ENCODE measurements around the gene TLX2. TPM values are rescaled to one million over a fixed set of nuclear protein-coding genes. Genes with fewer than 3 reads are reported as not detected.

TLX2 gene
- total and polyA plus RNA-seq, 2 of the 13 experiments (the other 11 are each of a cell fraction or from before 2014, with no cell fraction given) = 0.05 to 0.20 TPM

DNA sequence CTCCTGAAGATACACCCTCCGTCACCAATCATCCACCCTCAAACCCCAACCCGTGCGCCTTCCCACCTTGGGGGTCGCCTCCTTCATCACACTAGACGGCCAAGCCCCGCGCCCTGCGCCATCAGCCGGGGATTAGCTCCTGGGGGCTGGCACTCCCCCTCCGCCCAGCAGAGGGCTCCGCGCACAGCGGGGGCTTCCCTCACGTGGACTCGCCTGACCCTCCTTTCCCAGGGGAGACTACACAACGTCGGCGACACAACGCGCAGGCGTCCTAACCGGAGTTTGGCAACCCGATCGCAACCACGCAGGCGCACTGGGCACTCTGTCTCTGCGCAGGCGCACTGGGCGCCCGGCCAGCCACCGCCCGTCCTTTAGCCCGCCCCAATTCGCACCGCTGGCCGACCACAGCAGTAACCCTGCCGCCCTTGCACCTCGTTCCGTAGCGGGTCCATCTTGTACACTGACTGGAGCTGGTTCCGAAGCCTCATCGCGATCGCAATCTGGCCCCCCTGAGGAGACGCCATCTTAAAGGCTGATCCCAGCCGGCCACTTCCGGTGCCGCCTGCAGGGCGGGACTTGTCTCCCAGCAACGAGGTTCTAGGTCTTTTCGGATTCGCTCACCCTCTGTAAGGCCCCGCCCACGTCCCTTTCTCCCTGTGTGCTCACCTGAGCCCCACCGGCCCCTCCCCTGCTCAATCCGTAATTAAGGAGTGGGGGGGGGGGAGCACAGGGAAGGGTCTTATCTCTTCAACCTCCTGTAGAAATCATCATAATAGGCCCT lies 6.9 kb upstream of the TLX2 start, which contains the start of gene PCGF1 (continued):
- TF ChIP-seq ZNF772 (CRISPR knock-in tag; IDR thresholded peaks at IDR 0.05) (peak; percentile 96), ARNT (IDR thresholded peaks at IDR 0.05) (no peak), JARID2 (CRISPR knock-in tag; IDR thresholded peaks at IDR 0.05; ENCODE audit: insufficient replicate concordance) (no peak), SP5 (CRISPR knock-in tag; IDR thresholded peaks at IDR 0.05; ENCODE audit: borderline replicate concordance, low read depth) (peak; percentile 23; the same call in 1 of the 2 replicates), ZFYVE20 (CRISPR knock-in tag; IDR thresholded peaks at IDR 0.05; ENCODE audit: borderline replicate concordance, low read depth) (peak; percentile 75; the same call in 1 of the 2 replicates), ZNF776 (CRISPR knock-in tag; IDR thresholded peaks at IDR 0.05) (peak; percentile 91), GZF1 (CRISPR knock-in tag; IDR thresholded peaks at IDR 0.05) (peak; percentile 84; the same call in 1 of the 2 replicates), AGO2 (optimal IDR thresholded peaks at IDR 0.05; ENCODE audit: low read depth, low read length) (peak; percentile 97), ZNF850 (CRISPR knock-in tag; conservative IDR thresholded peaks at IDR 0.05) (0 out of 2 replicates have a peak, but pooled peaks have one; percentile 33), ZNF781 (CRISPR knock-in tag; IDR thresholded peaks at IDR 0.05; ENCODE audit: borderline replicate concordance, not compliant biosample characterization) (peak; percentile 35), HOXD1 (CRISPR knock-in tag; IDR thresholded peaks at IDR 0.05) (peak; percentile 80), ZMYM3 (CRISPR knock-in tag; IDR thresholded peaks at IDR 0.05) (peak; percentile 37; the same call in 1 of the 2 replicates)
- TF ChIP-seq, protein P1, sequence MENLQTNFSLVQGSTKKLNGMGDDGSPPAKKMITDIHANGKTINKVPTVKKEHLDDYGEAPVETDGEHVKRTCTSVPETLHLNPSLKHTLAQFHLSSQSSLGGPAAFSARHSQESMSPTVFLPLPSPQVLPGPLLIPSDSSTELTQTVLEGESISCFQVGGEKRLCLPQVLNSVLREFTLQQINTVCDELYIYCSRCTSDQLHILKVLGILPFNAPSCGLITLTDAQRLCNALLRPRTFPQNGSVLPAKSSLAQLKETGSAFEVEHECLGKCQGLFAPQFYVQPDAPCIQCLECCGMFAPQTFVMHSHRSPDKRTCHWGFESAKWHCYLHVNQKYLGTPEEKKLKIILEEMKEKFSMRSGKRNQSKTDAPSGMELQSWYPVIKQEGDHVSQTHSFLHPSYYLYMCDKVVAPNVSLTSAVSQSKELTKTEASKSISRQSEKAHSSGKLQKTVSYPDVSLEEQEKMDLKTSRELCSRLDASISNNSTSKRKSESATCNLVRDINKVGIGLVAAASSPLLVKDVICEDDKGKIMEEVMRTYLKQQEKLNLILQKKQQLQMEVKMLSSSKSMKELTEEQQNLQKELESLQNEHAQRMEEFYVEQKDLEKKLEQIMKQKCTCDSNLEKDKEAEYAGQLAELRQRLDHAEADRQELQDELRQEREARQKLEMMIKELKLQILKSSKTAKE (CRISPR knock-in tag; IDR thresholded peaks at IDR 0.05; ENCODE audit: borderline replicate concordance) = no peak; the same call in 1 of the 2 replicates
- TF ChIP-seq, protein P2, sequence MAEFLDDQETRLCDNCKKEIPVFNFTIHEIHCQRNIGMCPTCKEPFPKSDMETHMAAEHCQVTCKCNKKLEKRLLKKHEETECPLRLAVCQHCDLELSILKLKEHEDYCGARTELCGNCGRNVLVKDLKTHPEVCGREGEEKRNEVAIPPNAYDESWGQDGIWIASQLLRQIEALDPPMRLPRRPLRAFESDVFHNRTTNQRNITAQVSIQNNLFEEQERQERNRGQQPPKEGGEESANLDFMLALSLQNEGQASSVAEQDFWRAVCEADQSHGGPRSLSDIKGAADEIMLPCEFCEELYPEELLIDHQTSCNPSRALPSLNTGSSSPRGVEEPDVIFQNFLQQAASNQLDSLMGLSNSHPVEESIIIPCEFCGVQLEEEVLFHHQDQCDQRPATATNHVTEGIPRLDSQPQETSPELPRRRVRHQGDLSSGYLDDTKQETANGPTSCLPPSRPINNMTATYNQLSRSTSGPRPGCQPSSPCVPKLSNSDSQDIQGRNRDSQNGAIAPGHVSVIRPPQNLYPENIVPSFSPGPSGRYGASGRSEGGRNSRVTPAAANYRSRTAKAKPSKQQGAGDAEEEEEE (CRISPR knock-in tag; IDR thresholded peaks at IDR 0.05; ENCODE audit: borderline replicate concordance) = peak; percentile 96; the same call in 1 of the 2 replicates
- TF ChIP-seq, protein P3, sequence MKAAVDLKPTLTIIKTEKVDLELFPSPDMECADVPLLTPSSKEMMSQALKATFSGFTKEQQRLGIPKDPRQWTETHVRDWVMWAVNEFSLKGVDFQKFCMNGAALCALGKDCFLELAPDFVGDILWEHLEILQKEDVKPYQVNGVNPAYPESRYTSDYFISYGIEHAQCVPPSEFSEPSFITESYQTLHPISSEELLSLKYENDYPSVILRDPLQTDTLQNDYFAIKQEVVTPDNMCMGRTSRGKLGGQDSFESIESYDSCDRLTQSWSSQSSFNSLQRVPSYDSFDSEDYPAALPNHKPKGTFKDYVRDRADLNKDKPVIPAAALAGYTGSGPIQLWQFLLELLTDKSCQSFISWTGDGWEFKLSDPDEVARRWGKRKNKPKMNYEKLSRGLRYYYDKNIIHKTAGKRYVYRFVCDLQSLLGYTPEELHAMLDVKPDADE (CRISPR knock-in tag; IDR thresholded peaks at IDR 0.05) = no peak
- TF ChIP-seq, protein P4, sequence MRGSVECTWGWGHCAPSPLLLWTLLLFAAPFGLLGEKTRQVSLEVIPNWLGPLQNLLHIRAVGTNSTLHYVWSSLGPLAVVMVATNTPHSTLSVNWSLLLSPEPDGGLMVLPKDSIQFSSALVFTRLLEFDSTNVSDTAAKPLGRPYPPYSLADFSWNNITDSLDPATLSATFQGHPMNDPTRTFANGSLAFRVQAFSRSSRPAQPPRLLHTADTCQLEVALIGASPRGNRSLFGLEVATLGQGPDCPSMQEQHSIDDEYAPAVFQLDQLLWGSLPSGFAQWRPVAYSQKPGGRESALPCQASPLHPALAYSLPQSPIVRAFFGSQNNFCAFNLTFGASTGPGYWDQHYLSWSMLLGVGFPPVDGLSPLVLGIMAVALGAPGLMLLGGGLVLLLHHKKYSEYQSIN (CRISPR knock-in tag; IDR thresholded peaks at IDR 0.05; ENCODE audit: borderline replicate concordance) = no peak
- TF ChIP-seq, protein P5, sequence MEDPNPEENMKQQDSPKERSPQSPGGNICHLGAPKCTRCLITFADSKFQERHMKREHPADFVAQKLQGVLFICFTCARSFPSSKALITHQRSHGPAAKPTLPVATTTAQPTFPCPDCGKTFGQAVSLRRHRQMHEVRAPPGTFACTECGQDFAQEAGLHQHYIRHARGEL (CRISPR knock-in tag; IDR thresholded peaks at IDR 0.05) = peak; percentile 10; the same call in 1 of the 2 replicates
- TF ChIP-seq, protein P6, sequence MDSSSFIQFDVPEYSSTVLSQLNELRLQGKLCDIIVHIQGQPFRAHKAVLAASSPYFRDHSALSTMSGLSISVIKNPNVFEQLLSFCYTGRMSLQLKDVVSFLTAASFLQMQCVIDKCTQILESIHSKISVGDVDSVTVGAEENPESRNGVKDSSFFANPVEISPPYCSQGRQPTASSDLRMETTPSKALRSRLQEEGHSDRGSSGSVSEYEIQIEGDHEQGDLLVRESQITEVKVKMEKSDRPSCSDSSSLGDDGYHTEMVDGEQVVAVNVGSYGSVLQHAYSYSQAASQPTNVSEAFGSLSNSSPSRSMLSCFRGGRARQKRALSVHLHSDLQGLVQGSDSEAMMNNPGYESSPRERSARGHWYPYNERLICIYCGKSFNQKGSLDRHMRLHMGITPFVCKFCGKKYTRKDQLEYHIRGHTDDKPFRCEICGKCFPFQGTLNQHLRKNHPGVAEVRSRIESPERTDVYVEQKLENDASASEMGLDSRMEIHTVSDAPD (CRISPR knock-in tag; IDR thresholded peaks at IDR 0.05) = no peak
- TF ChIP-seq, protein P7, sequence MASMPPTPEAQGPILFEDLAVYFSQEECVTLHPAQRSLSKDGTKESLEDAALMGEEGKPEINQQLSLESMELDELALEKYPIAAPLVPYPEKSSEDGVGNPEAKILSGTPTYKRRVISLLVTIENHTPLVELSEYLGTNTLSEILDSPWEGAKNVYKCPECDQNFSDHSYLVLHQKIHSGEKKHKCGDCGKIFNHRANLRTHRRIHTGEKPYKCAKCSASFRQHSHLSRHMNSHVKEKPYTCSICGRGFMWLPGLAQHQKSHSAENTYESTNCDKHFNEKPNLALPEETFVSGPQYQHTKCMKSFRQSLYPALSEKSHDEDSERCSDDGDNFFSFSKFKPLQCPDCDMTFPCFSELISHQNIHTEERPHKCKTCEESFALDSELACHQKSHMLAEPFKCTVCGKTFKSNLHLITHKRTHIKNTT (CRISPR knock-in tag; IDR thresholded peaks at IDR 0.05) = no peak

Data from HepG2 (cell line).